A549 (cell line): ENCODE data around the gene NKD1. TPM values are rescaled to one million over a fixed set of nuclear protein-coding genes. Genes with fewer than 3 reads are reported as not detected.

Experiments used
- ATAC-seq, 2 experiments: fragments of 200-7000 bp in 1 of 2; fragments of >200 bp in 1 of 2; cut with Nextera tagmentation in 1 of 2; cut with Tn5 transposase in 1 of 2; 3 replicates each; pipeline versions ENCODE4 v1.8.0 to v1.9.1; 2018 to 2020; ENCODE audit warnings: mild to moderate bottlenecking in 1 of 2, moderate library complexity in 1 of 2
- CTCF ChIA-PET: fragments of 300-600 bp; sonication (Branson Sonifier 250); formaldehyde crosslinking; extraction: SDS; loops from one replicate; lab custom pipeline; 2021; ENCODE audit warnings: antibody characterized with exemption, inconsistent platforms; lab: Yijun Ruan, JAX
- POLR2A ChIA-PET: fragments of 350-600 bp; formaldehyde crosslinking; extraction: SDS; loops from one replicate; lab custom pipeline; 2021; ENCODE audit warnings: antibody characterized with exemption, inconsistent platforms; lab: Yijun Ruan, JAX
- DNase-seq, 2 experiments: peaks; one replicate each; pipeline versions ENCODE4 v3.0.0 to v3.0.0-alpha.2; 2011 to 2016; ENCODE audit warnings: low read depth in 1 of 2, low spot score in 1 of 2
- FAIRE-seq: peaks from 2 replicates; lab custom pipeline; 2011; peaks lifted over from hg19 to GRCh38; lab: Jason Lieb, UNC
- H3K27ac ChIP-seq, 2 experiments: fragments of >200 bp; sonication (Bioruptor Twin); formaldehyde crosslinking; 3 replicates each; pipeline ENCODE4 v1.5.1; 2016 to 2017
- H3K4me1 ChIP-seq: fragments of >200 bp; sonication (Bioruptor Twin); formaldehyde crosslinking; 3 replicates; pipeline ENCODE4 v1.6.1; 2016
- H3K4me2 ChIP-seq: fragments of >200 bp; sonication (Bioruptor Twin); formaldehyde crosslinking; 3 replicates; pipeline ENCODE4 v1.6.1; 2016
- H3K4me3 ChIP-seq: fragments of >200 bp; sonication (Bioruptor Twin); formaldehyde crosslinking; 3 replicates; pipeline ENCODE4 v1.5.1; 2016
- H3K9me3 ChIP-seq: fragments of >200 bp; sonication (Bioruptor Twin); formaldehyde crosslinking; 3 replicates; pipeline ENCODE4 v1.6.1; 2016
- ATOH8 ChIP-seq: fragments of 250-450 bp; sonication (Bioruptor Pico); IDR thresholded peaks from 2 replicates; pipeline ENCODE4 v1.5.0; 2020; ENCODE audit warnings: low read depth, mild to moderate bottlenecking, moderate library complexity
- BCL3 ChIP-seq: fragments of >200 bp; sonication (Bioruptor Twin); formaldehyde crosslinking; IDR thresholded peaks from 3 replicates; pipeline ENCODE4 v1.6.1; 2016
- BHLHE40 ChIP-seq: IDR thresholded peaks from 2 replicates; pipeline ENCODE4 v1.6.1; 2012; ENCODE audit warnings: low read depth, low read length, inconsistent platforms
- CBX2 ChIP-seq: fragments of 200-600 bp; sonication (generic); IDR thresholded peaks from 2 replicates; pipeline ENCODE4 v1.6.1; 2016; ENCODE audit warnings: low read depth, mild to moderate bottlenecking, borderline replicate concordance
- CBX8 ChIP-seq: fragments of 200-600 bp; sonication (generic); IDR thresholded peaks from 2 replicates; pipeline ENCODE4 v1.6.1; 2016
- CHD2 ChIP-seq: fragments of 150-350 bp; IDR thresholded peaks from 2 replicates; pipeline ENCODE4 v1.6.1; 2014; ENCODE audit warnings: low read length; ENCODE audit not compliant: partially characterized antibody
- FOSB ChIP-seq: fragments of 250-450 bp; sonication (Bioruptor Pico); IDR thresholded peaks from 2 replicates; pipeline ENCODE4 v1.5.0; 2020; ENCODE audit warnings: mild to moderate bottlenecking, moderate library complexity
- FOSL2 ChIP-seq, 2 experiments: fragments of 450-650 bp in 1 of 2; fragments of >200 bp in 1 of 2; sonication (Bioruptor Twin) in 1 of 2; formaldehyde crosslinking; IDR thresholded peaks; 2 replicates each; pipeline versions ENCODE4 v1.5.0 to v1.6.1; 2016 to 2020; ENCODE audit warnings: mild to moderate bottlenecking in 1 of 2, moderate library complexity in 1 of 2
- FOXS1 ChIP-seq: fragments of 250-450 bp; sonication (Bioruptor Pico); IDR thresholded peaks from 2 replicates; pipeline ENCODE4 v1.5.0; 2020; ENCODE audit warnings: mild to moderate bottlenecking, moderate library complexity
- GATA3 ChIP-seq: IDR thresholded peaks from 2 replicates; pipeline ENCODE4 v1.6.1; 2012; ENCODE audit warnings: borderline replicate concordance
- HMGXB4 ChIP-seq: fragments of 250-450 bp; sonication (Bioruptor Pico); IDR thresholded peaks from 2 replicates; pipeline ENCODE4 v1.5.0; 2021; ENCODE audit warnings: mild to moderate bottlenecking, moderate library complexity, borderline replicate concordance
- JUN ChIP-seq, 2 experiments: fragments of >200 bp; sonication (Bioruptor Twin); formaldehyde crosslinking; IDR thresholded peaks; 2 replicates in 1 of 2; 3 replicates in 1 of 2; pipeline ENCODE4 v1.6.1; 2016 to 2017
- JUNB ChIP-seq: fragments of >200 bp; sonication (Bioruptor Twin); formaldehyde crosslinking; IDR thresholded peaks from 2 replicates; pipeline ENCODE4 v1.6.1; 2016
- KDM1A ChIP-seq: fragments of 200-600 bp; sonication (generic); IDR thresholded peaks from 2 replicates; pipeline ENCODE4 v1.6.1; 2016; ENCODE audit warnings: low read depth, mild to moderate bottlenecking
- KDM5A ChIP-seq: fragments of 200-600 bp; sonication (generic); IDR thresholded peaks from 2 replicates; pipeline ENCODE4 v1.6.1; 2016; ENCODE audit warnings: antibody characterized with exemption, mild to moderate bottlenecking
- MAFK ChIP-seq: fragments of 450-650 bp; IDR thresholded peaks from 2 replicates; pipeline ENCODE4 v1.6.1; 2014; ENCODE audit not compliant: partially characterized antibody
- MYC ChIP-seq: IDR thresholded peaks from 2 replicates; pipeline ENCODE4 v1.6.1; 2012; ENCODE audit warnings: mild to moderate bottlenecking, inconsistent platforms, low read length, improper control_type of control experiment, borderline replicate concordance
- NFE2L2 ChIP-seq: fragments of 150-350 bp; conservative IDR thresholded peaks from 2 replicates; pipeline ENCODE4 v1.6.1; 2014; ENCODE audit warnings: low read length
- NPAS2 ChIP-seq: fragments of 250-450 bp; sonication (Bioruptor Pico); IDR thresholded peaks from 2 replicates; pipeline ENCODE4 v1.8.0; 2022; ENCODE audit warnings: mild to moderate bottlenecking, moderate library complexity, borderline replicate concordance
- PBX3 ChIP-seq: IDR thresholded peaks from 2 replicates; pipeline ENCODE4 v1.6.1; 2012
- POLR2A ChIP-seq: IDR thresholded peaks from 2 replicates; pipeline ENCODE4 v1.6.1; 2012; ENCODE audit warnings: mild to moderate bottlenecking, low read length
- POLR2AphosphoS2 ChIP-seq: conservative IDR thresholded peaks from 2 replicates; pipeline ENCODE4 v1.6.1; 2012; ENCODE audit warnings: low read length, improper control_type of control experiment, inconsistent platforms
- RAD21 ChIP-seq, 2 experiments: fragments of >200 bp in 1 of 2; sonication (Bioruptor Twin) in 1 of 2; formaldehyde crosslinking in 1 of 2; IDR thresholded peaks in 1 of 2; conservative IDR thresholded peaks in 1 of 2; 2 replicates in 1 of 2; 3 replicates in 1 of 2; pipeline ENCODE4 v1.6.1; 2012 to 2018; ENCODE audit warnings: inconsistent platforms in 1 of 2
- RARB ChIP-seq: fragments of 250-450 bp; sonication (Bioruptor Pico); IDR thresholded peaks from 2 replicates; pipeline ENCODE4 v1.8.0; 2021; ENCODE audit warnings: mild to moderate bottlenecking, moderate library complexity
- REST ChIP-seq: fragments of 200-600 bp; sonication (generic); IDR thresholded peaks from 2 replicates; pipeline ENCODE4 v1.6.1; 2016; ENCODE audit warnings: antibody characterized with exemption, mild to moderate bottlenecking, moderate library complexity
- SREBF2 ChIP-seq: fragments of 450-650 bp; IDR thresholded peaks from 2 replicates; pipeline ENCODE4 v1.6.1; 2014; ENCODE audit warnings: mild to moderate bottlenecking, moderate library complexity
- TP53 ChIP-seq: fragments of 250-450 bp; sonication (Bioruptor Pico); IDR thresholded peaks from 2 replicates; pipeline ENCODE4 v1.5.0; 2021; ENCODE audit warnings: mild to moderate bottlenecking, moderate library complexity
- ZC3H11A ChIP-seq: fragments of 450-650 bp; IDR thresholded peaks from 2 replicates; pipeline ENCODE4 v1.6.1; 2014; ENCODE audit warnings: antibody characterized with exemption, mild to moderate bottlenecking
- WGBS: methylation state at CpG from one replicate; pipeline ENCODE4 v1.1.6; 2017; ENCODE audit errors: missing lambda C conversion rate; 5-methylcytosine and 5-hydroxymethylcytosine counted together
- polyA plus RNA-seq, 4 experiments: library from polyadenylated mRNA; depleted of rRNA in 3 of 4; stranded (reverse); fragments of >200 nt; fragmentation: RNase III in 1 of 4; extraction: RNeasy Plus Mini Kit Qiagen cat#74134 plus additional on column Dnase treatment in 1 of 4; gene quantifications; 2 replicates in 3 of 4; 3 replicates in 1 of 4; pipeline ENCODE4 v1.2.3, GENCODE V29; 2011 to 2017

The NKD1 gene
- polyA plus RNA-seq, 2 of the 4 experiments (the other 2 are of a cell fraction), result 0.10 to 0.19 TPM

GRCh38 chr16:50604610-50605009 is 56.4 kb downstream of the NKD1 start (continued):
- TF ChIP-seq CBX2, result no peak
- TF ChIP-seq RAD21 (conservative IDR thresholded peaks at IDR 0.05 in 1 of 2, IDR thresholded peaks at IDR 0.05 in 1 of 2), result no peak
- TF ChIP-seq NFE2L2, result no peak

- no peak for TF ChIP-seq REST
- TF ChIP-seq TP53 (CRISPR knock-in tag), result no peak
- no peak for TF ChIP-seq FOXS1 (CRISPR knock-in tag)
- no peak for TF ChIP-seq FOSB (CRISPR knock-in tag)
- TF ChIP-seq CBX8, result no peak
- TF ChIP-seq PBX3, result no peak
- TF ChIP-seq POLR2AphosphoS2, result no peak
- no peak for TF ChIP-seq RARB
- TF ChIP-seq GATA3, result no peak
- no peak for TF ChIP-seq JUN (IDR thresholded peaks at IDR 0.05)
- Histone ChIP-seq H3K9me3 (no peaks in the 10 kb centered on the region), H3K4me2 (no peak overlapping the region), H3K4me1 (no peaks in the 10 kb centered on the region), H3K27ac (no peak overlapping the region), H3K4me3 (no peak overlapping the region)
- no peak for FAIRE-seq
- ChIA-PET CTCF (no interaction called here), POLR2A (no interaction called here)
- no peak for ATAC-seq
- WGBS, result 70% methylated on average over 19 of the region's 19 CpGs
- no peak for DNase-seq
These were observed 57.7 kb downstream of the NKD1 start for GRCh38 chr16:50605733-50606430.

- H3K9me3 ChIP-seq, result no peaks in the 10 kb centered on the region
- H3K4me1 ChIP-seq, result no peaks in the 10 kb centered on the region
- DNase-seq, result no peak
- H3K4me3 ChIP-seq, result no peak overlapping the region
- ATAC-seq, result no peak
- ChIA-PET POLR2A (no interaction called here), CTCF (interaction anchor here (0.6 to 0.9 kb wide), 2 partner anchors 538 to 582 kb away, joined by 3 read pairs; partner anchors contain the start of gene CNEP1R1)
- WGBS, result 40% methylated on average over 13 of the region's 17 CpGs
- H3K4me2 ChIP-seq, result no peak overlapping the region
- no peak for FAIRE-seq
- no peak overlapping the region for H3K27ac ChIP-seq
- TF ChIP-seq GATA3 (no peak), ZC3H11A (no peak), SREBF2 (no peak), JUNB (no peak), MYC (no peak), FOSL2 (IDR thresholded peaks at IDR 0.05) (no peak), FOSL2 (CRISPR knock-in tag; IDR thresholded peaks at IDR 0.05) (no peak), HMGXB4 (CRISPR knock-in tag) (no peak), ATOH8 (no peak), MAFK (no peak), NPAS2 (no peak), KDM1A (no peak), BCL3 (no peak), KDM5A (no peak), BHLHE40 (no peak), POLR2A (no peak), CHD2 (no peak)
These were observed 58.3 kb downstream of the NKD1 start for GRCh38 chr16:50606431-50607050.
